MV-4-11 (cell line): ENCODE data around the gene PHLDA2.
"Not testable (repeated sequence)": the region's sequence is repeated elsewhere in the genome, so short reads cannot be mapped to it uniquely, and the experiment has no call there.

Experiments
- DNase-seq: peaks from one replicate; lab custom pipeline; 2025; lab: John Stamatoyannopoulos, UW

The PHLDA2 gene

GRCh38 chr11:2914455-2915195, 14.6 kb downstream of the PHLDA2 start:
- DNase-seq, result peak; percentile 14

GRCh38 chr11:2913776-2914175, 15.4 kb downstream of the PHLDA2 start:
- no peak for DNase-seq

DNA sequence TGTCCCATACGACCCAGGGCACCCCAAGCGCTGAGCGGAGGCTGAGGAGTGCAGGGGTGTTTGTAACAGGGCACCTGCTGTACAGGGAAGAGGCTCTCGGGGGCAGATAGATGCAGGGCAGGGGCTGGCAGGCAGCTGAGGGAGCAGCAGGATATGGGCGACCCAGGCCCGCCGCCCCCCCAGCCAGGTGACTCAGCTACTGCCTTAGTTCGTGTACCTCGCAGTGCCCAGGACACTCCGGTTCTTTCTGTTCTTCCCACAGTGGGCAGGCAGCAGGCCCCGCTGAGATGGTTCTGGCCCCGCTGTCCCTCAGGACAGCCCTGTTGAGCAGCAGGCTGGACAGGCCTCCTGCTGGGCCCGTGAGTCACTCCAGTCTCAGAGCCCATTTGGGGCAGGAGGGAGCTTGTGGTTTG, 16.2 kb downstream of the PHLDA2 start:
- no peak for DNase-seq

- DNase-seq, result no peak
Measured at GRCh38 chr11:2912498-2912897, 16.7 kb downstream of the PHLDA2 start.

DNA sequence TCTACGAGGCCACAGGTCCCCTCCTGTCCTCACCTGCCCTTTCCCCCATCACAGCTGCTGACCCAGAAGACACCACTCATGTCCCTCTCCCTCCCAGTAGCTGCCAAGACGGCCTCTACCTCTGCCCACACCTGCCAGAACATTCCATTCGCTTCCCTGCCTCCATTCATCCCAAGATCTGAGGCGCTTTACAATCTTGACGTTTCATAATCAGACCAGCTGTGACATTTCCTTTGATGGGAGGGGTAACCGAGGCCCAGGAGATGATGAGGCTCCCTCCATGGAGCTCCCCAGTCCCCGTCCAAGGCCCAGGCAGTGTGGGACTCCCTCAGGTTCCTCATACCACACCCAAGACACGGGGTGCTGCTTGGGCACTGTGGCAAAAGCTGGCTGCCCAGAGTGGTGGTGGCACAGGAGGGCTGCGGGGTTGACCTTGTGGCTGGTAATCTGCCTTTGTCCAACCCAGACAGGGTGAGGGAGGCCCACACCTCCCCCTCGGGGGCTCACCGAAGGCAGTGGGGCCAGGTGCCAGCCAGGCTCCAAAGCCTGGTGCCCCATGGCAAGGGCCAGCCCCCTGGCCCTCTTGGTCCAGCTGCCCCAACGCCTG, 17.3 kb downstream of the PHLDA2 start:
- DNase-seq, result no peak

DNA sequence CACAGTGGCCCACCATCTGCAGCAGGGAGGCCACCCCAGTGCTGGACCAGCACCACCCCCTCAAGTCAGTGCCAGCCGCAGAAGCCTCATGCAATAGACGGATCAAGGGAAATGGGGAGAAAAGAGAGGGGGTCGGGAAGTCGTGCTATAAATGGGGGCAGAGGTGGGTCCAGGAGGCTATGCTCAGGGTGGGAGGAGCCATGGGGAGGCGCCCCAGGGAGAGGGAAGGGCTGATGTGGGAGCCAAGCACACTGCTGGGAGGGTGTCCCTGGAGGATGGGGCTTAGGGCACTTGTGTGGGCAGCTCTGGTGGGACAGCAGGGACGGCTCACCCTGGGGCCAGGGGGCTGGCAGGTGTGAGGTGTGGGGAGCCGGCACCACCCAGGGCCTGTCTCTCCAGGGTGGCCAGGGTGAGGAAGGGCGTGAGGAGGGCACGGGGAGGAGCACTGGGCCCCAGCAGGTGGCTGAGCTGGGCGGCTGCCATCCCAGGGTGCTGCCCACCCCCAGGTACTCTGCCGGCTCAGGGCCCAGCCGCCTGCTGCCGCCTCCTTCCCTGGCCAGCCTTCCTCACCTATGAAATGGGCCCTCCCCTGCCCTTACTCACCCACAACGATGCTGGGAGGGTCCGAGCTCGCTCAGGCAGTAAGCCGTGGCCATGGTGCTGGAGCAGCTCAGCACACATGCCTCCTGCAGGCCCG, 18.0 kb downstream of the PHLDA2 start:
- no peak for DNase-seq

DNA sequence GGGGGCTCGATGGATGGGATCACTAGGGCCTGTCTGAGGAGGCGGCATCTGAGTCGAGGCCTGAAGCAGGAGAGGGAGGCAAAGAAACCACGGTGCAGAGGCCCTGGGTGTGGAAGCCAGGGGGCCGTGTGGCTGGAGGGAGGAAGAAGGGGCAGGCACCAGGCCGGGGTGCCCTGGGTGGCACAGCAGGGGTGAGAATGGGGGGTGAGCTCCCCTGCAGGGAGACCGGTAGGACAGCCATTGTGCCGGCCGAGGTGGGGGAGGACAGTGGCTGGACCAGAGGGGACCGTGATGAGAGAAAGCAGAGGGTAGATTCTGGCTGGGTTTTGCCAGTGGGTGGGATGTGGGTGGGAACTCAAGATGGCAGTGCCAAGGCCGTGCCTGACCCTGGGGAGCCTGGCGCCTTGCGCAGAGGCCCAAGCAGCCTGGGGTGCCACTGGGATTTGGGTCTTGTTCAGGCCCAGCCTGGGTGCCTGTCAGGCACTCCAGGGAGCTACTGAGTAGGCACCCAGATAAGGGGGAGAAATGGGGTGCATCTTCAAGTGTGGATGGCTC, 18.7 kb downstream of the PHLDA2 start:
- DNase-seq, result no peak

- DNase-seq, result no peak
Measured at GRCh38 chr11:2909133-2909902, 19.9 kb downstream of the PHLDA2 start.

DNA sequence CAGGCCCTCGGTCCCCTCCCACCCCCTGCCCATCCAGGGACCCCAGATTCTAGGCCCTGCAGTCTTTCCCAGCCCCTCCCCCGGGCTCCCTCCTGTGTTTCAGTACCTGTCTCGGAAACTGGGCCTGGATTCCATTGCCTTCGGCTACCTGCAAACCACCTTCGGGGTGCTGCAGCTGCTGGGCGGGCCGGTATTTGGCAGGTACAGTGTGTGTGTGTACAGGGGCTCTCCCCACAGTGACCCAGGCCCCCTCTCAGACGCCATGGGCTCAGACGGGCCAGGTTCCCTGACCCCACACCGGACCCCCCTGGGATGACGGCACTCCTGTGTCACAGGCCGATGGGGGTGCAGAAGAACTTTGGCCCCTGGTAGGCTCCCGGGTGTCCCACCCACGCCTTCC, 21.1 kb downstream of the PHLDA2 start:
- no peak for DNase-seq

DNA sequence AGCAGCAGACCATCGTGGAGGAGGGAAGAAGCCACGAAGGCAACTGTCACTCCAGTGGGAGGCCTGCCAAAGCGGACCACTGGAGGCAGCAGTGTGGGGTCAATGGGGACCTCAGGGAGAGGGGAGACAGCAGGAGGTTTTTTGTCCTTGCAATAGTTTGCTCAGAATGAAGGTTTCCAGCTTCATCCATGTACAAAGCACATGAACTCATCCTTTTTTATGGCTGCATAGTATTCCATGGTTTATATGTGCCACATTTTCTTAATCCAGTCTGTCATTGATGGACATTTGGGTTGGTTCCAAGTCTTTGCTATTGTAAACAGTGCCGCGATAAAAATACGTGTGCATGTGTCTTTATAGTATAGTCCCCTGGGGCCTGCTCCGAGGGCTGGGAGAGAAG, 23.9 kb downstream of the PHLDA2 start:
- DNase-seq, result not testable (repeated sequence)

DNA sequence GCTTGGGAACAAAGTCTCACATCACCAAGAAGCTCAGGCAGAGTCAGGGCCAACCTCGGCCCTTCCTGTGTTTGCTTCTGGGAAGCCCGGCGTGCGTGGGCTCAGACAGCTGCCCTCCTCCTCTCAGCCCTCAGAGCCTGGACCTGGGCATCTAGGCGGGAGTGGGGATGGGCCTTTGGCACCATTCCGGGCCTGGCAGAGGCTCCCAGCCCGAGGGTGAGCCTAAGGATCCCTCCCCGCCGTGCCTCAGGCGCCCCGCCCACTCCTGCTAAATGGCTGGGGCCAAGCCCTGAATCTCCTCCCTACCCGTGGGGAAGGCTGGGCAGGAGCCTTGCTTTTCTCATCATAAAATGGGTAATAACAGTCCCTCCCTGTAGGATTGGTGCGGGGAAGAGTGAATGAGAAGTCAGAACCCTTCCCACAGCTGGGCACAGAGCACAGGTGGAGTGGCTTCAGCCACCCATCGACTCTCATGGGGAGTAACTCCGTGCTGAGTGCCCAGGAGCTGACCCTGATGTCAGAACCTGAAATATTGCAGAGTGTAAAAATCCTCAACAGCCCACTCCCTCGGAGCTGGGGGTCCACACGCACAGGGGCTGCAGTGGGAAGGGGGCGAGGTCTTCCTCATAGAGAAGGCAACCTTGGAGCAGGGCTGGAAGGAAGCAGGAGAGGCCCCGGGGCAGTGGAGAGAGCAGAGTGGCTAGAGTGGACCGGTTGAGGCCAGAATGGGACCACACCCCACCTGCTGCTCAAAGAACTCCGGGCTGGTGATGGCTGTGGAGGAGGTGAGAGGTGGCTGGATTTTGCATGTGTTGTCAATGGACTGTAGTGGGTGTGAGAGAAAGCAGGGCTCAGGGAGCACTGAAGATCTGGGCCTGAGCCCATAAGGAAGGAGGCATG, 24.8 kb downstream of the PHLDA2 start:
- no peak for DNase-seq

GRCh38 chr11:2903672-2904011, 25.6 kb downstream of the PHLDA2 start:
- DNase-seq, result no peak

DNA sequence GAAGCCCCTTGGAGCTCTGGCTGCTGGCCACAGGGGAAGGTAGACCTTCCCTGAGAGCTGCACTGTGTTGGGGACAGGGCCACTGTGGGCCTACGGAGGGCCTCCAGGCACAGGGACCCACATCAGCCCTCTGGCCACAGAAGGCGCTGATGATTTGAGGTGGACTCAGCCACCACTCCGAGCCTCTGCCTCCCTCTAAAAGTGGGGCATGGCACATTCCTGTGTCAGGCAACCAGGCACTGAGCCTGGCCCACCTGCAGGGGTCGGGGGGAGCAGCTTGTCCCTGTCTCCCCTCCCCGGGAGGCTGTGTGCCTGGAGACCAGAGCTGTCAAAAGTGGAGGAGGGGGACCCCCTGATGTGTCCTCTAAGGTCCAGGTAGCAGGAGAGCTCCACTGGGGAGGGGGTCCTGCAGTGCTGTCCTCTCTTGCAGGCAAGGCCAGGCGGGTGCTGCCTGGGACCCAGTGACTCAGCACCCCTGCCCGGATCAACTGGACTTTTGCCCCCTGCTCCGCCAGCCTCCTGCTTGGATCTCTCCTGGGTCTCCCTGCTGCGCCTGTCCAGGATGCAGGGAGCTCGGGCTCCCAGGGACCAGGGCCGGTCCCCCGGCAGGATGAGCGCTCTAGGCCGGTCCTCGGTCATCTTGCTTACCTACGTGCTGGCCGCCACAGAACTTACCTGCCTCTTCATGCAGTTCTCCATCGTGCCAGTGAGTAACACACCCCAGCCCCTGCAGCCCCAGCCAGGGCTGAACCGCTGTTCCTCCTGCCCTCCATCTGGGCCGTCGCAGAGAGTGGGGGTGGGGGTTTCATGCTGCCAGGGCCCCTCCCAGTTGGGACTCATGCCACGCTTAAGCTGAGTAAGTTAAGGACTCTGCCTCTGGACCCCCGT, 26.2 kb downstream of the PHLDA2 start:
- DNase-seq, result no peak

DNA sequence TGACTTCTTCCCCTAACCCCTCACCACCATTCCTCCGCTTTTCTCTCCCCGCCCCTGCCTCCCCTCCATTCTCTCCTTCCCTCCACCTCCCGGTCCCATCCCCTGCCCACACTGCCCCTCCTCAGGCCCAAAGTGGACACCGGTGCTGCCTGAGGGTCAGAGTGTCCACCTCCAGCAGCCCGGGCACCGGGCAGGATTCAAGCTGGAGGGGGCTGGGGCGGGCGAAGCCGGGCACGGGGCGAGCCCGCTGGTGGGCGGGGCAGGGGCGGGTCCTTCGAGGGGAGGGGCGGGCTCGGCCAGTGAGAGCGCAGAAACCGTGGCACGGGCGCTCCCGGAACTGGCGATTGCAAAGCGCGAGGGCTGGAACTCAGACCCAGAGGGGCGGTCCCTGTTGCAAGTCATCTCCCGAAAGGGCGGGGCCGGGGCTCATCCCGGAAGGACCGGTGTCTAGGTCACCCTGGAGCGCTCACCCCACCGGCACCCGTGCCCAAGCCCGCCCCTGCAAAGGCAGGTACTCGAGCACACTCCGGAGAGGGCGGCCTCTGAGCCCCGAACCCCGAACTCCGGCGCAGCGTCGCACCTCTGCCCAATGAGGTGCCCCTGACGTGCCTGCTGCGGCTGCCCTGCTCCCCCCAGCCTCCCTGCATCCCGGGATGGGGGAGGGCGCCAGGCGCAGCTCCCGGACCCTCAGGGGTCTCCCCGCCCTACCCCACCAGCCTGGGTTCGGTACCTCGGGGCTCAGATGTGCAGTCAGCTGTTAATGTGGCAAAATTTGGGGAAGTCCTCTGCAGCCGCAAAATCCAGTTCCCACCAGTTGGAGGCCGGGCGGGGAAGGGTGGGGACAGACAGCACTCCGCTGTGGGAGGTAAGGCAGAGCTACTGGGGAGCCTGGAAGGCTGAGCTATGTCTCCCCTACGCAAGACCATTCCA, 27.1 kb downstream of the PHLDA2 start:
- peak; percentile 92 for DNase-seq

DNA sequence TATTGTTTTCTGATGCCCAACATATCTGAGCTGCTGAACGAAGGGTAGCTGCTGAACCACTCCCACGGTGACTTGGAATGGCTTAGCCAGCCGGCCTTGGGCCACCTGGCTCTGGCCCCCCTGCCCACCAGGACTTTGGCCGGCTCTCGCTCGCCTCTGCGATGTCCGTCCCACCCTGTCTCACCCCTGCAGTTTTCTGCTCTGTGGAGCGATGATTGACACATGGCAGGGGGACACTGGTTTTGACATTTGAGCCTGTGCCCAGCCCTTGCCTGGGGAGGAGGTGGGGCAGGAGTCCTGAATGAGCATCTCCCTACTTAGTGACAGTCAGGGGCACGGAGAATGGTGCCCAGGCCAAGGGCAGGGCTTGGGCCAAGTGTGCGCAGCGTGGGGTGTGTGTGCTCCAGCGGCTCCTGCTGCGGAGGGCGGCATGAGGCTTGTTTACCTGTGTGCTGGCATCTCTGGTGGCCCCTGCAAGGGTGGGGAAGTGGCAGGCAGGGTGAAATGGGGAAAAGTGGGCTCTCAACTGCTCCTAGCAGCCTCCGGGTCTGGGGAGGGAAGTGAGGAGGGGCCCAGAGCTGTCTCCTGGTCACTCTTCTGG, 27.9 kb downstream of the PHLDA2 start:
- no peak for DNase-seq

DNA sequence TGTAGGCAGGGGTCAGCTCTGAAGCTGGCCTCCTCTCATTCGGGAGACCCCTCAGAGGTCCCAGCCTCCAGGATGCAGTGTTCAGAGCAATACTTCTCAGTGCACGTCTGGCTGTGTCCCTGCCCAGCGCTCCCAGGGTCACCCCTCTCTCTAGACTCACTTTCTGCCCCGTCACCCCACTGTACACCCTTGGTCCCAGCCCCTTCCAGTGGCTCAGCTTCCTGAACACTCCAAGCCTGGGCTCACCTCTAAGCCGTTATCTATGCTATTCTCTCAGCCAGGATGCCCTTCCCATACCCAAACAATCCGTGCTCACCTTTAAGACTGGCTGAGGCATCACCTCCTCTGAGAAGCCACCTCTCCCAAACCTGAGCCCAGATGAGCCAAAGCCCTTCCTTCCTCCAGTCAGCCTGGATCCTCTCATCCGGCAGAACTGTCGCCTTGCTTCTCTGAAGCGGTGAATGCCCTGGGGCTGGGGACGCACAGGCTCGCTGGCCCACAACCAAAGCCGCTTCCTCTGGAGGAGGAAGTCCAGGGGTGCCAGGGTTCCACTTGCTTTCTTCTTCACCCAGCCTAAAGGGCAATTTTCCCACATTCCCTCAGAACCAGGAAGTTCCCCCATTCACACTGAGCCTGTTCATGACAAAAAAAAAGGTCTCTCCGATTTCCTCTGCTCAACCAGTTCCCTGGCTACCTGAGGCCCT, 30.0 kb downstream of the PHLDA2 start:
- DNase-seq, result peak; percentile 77

GRCh38 chr11:2898366-2899079, 30.7 kb downstream of the PHLDA2 start:
- peak; percentile 92 for DNase-seq
